Stimulated activated CD4-positive, alpha-beta T cell treated with anti-CD3 and anti-CD28 coated beads, Interleukin-15, amount 100 ng/mL, for 1 hour (primary cell): Measurements from ENCODE around the gene PIGH.
A peak's percentile ranks its signal among the peaks of the same experiment; 100 is the strongest.
"Not testable (repeated sequence)": the region's sequence is repeated elsewhere in the genome, so short reads cannot be mapped to it uniquely, and the experiment has no call there.

Experiments used
- DNase-seq, 2 donors: peaks; one replicate each; pipeline ENCODE4 v3.0.0-alpha.2; 2020; ENCODE audit warnings: low read depth in 1 of 2, low spot score in 1 of 2

PIGH gene

GRCh38 chr14:67599698-67600561 lies at the start of gene PIGH:
Gene PIGH, minus strand, starts transcription at chr14:67600268. Its CDS starts 65 bp downstream, at chr14:67600203.
- peak; percentile 86 to 94 for DNase-seq

GRCh38 chr14:67646131-67646530 lies 46.1 kb upstream of the PIGH start:
- no peak for DNase-seq

- no peak for DNase-seq
Observed at GRCh38 chr14:67645414-67645813, 45.3 kb upstream of the PIGH start.

GRCh38 chr14:67644428-67644827 lies 44.4 kb upstream of the PIGH start:
- DNase-seq = no peak

- DNase-seq = no peak
Observed at GRCh38 chr14:67643713-67644112, 43.6 kb upstream of the PIGH start.

- DNase-seq = no peak
Observed at GRCh38 chr14:67641902-67642749, 42.1 kb upstream of the PIGH start.

- DNase-seq = no peak
Observed at GRCh38 chr14:67641480-67641879, 41.4 kb upstream of the PIGH start.

- no peak for DNase-seq
Observed at GRCh38 chr14:67638642-67639041, 38.6 kb upstream of the PIGH start.

- DNase-seq = no peak
Observed at GRCh38 chr14:67636361-67636919, 36.4 kb upstream of the PIGH start.

GRCh38 chr14:67633451-67634147 lies 33.5 kb upstream of the PIGH start:
- DNase-seq = no peak

GRCh38 chr14:67630938-67631337 lies 30.9 kb upstream of the PIGH start:
- DNase-seq = no peak

GRCh38 chr14:67630186-67630585 lies 30.1 kb upstream of the PIGH start:
- DNase-seq = no peak

- no peak for DNase-seq
Observed at GRCh38 chr14:67627519-67627918, 27.5 kb upstream of the PIGH start.

GRCh38 chr14:67626131-67626530 lies 26.1 kb upstream of the PIGH start:
- DNase-seq = not testable (repeated sequence)

- DNase-seq = no peak
Observed at GRCh38 chr14:67623114-67623513, 23.0 kb upstream of the PIGH start.

- no peak for DNase-seq
Observed at GRCh38 chr14:67622675-67623074, 22.6 kb upstream of the PIGH start.

- no peak for DNase-seq
Observed at GRCh38 chr14:67620217-67620785, 20.2 kb upstream of the PIGH start.

- peak; percentile 90 to 95 for DNase-seq
Observed at GRCh38 chr14:67619446-67620216, 19.6 kb upstream of the PIGH start, which contains the start of gene ARG2. Gene ARG2, plus strand, starts transcription at chr14:67619920. Its CDS starts 58 bp downstream, at chr14:67619978.

GRCh38 chr14:67618617-67619063 lies 18.6 kb upstream of the PIGH start:
- DNase-seq = no peak

- DNase-seq = no peak
Observed at GRCh38 chr14:67610491-67610890, 10.4 kb upstream of the PIGH start.
